OCI-LY3 (cell line): ENCODE data around the gene TRIP11.

ENCODE experiments used
- H2AFZ ChIP-seq: fragments of 200-600, 300-600 bp; shearing (Covaris generic); 2 replicates; pipeline ENCODE4 v1.6.0; 2014; ENCODE audit warnings: antibody characterized with exemption, low read depth, low read length
- H3K27ac ChIP-seq: fragments of 200-600, 300-600 bp; sonication (generic); 2 replicates; pipeline ENCODE4 v1.5.1; 2014; ENCODE audit warnings: mild to moderate bottlenecking, low read length, moderate library complexity, mixed read lengths
- H3K27me3 ChIP-seq: fragments of 200-600, 300-600 bp; sonication (generic); 2 replicates; pipeline ENCODE4 v1.6.1; 2014; ENCODE audit warnings: low read depth, low read length, mixed read lengths
- H3K36me3 ChIP-seq: fragments of 200-600, 300-600 bp; sonication (generic); replicated peaks from 2 replicates; pipeline ENCODE3; 2014; ENCODE audit warnings: low read depth, low read length, mixed read lengths
- H3K4me1 ChIP-seq: fragments of 300-600, 200-600 bp; sonication (generic); 2 replicates; pipeline ENCODE4 v1.6.1; 2014; ENCODE audit warnings: low read length, mixed read lengths
- H3K4me2 ChIP-seq: fragments of 200-600, 300-600 bp; sonication (generic); 2 replicates; pipeline ENCODE4 v1.6.1; 2014; ENCODE audit warnings: low read length, mixed read lengths
- H3K4me3 ChIP-seq: fragments of 300-600, 200-600 bp; sonication (generic); 2 replicates; pipeline ENCODE4 v1.5.1; 2014; ENCODE audit warnings: antibody characterized with exemption, mild to moderate bottlenecking, low read length, moderate library complexity
- H3K79me2 ChIP-seq: fragments of 300-600, 200-600 bp; shearing (Covaris generic); 2 replicates; pipeline ENCODE4 v1.6.1; 2014; ENCODE audit warnings: mild to moderate bottlenecking, low read length, mixed read lengths
- H3K9ac ChIP-seq: fragments of 300-600, 200-600 bp; shearing (Covaris generic); 2 replicates; pipeline ENCODE4 v1.6.0; 2014; ENCODE audit warnings: mild to moderate bottlenecking, low read length, moderate library complexity
- H3K9me3 ChIP-seq: fragments of 200-600, 300-600 bp; shearing (Covaris generic); 2 replicates; pipeline ENCODE4 v1.6.1; 2014; ENCODE audit warnings: low read length, mixed read lengths; ENCODE audit not compliant: insufficient read depth
- H4K20me1 ChIP-seq: fragments of 200-600, 300-600 bp; sonication (generic); 2 replicates; pipeline ENCODE4 v1.6.1; 2016; ENCODE audit warnings: low read length, mixed read lengths; ENCODE audit not compliant: insufficient read depth
- CTCF ChIP-seq: fragments of 200-600, 300-600 bp; sonication (generic); IDR thresholded peaks from 2 replicates; pipeline ENCODE4 v1.5.1; 2014; ENCODE audit warnings: antibody characterized with exemption, low read length, low read depth
- EZH2phosphoT487 ChIP-seq: fragments of 200-600 bp; shearing (Covaris generic); IDR thresholded peaks from 2 replicates; pipeline ENCODE4 v1.6.1; 2018; ENCODE audit warnings: antibody characterized with exemption, mixed run types, low read depth

The TRIP11 gene

GRCh38 chr14:91956616-91957015 lies 83.2 kb downstream of the TRIP11 start:
- no peak overlapping the region for H3K27ac ChIP-seq
- no peak overlapping the region for H2AFZ ChIP-seq
- H3K4me3 ChIP-seq, result no peak overlapping the region
- H3K79me2 ChIP-seq, result no peaks in the 10 kb centered on the region
- H3K4me2 ChIP-seq, result no peak overlapping the region
- H3K9ac ChIP-seq, result no peak overlapping the region
- H4K20me1 ChIP-seq, result no peaks in the 10 kb centered on the region
- no peaks in the 10 kb centered on the region for H3K9me3 ChIP-seq
- no peaks in the 10 kb centered on the region for H3K27me3 ChIP-seq
- TF ChIP-seq CTCF (no peak), EZH2phosphoT487 (no peak)
- H3K36me3 ChIP-seq, result no peaks in the 10 kb centered on the region
- no peaks in the 10 kb centered on the region for H3K4me1 ChIP-seq

GRCh38 chr14:91955168-91955567 lies 84.7 kb downstream of the TRIP11 start:
- Histone ChIP-seq H4K20me1 (no peaks in the 10 kb centered on the region), H3K4me1 (no peaks in the 10 kb centered on the region), H3K79me2 (no peaks in the 10 kb centered on the region), H3K4me2 (no peak overlapping the region), H3K9ac (no peak overlapping the region), H3K27me3 (no peaks in the 10 kb centered on the region), H2AFZ (no peak overlapping the region), H3K4me3 (no peak overlapping the region), H3K9me3 (no peaks in the 10 kb centered on the region), H3K27ac (no peak overlapping the region), H3K36me3 (no peaks in the 10 kb centered on the region)
- TF ChIP-seq EZH2phosphoT487 (no peak), CTCF (no peak)

GRCh38 chr14:91953170-91953985 lies 86.5 kb downstream of the TRIP11 start:
- Histone ChIP-seq H3K79me2 (no peaks in the 10 kb centered on the region), H3K4me1 (no peaks in the 10 kb centered on the region), H3K27ac (no peak overlapping the region), H3K9me3 (no peaks in the 10 kb centered on the region), H3K9ac (no peak overlapping the region), H3K4me3 (no peak overlapping the region), H3K27me3 (no peaks in the 10 kb centered on the region), H2AFZ (no peak overlapping the region), H4K20me1 (no peaks in the 10 kb centered on the region), H3K36me3 (no peaks in the 10 kb centered on the region), H3K4me2 (no peak overlapping the region)
- TF ChIP-seq CTCF (no peak), EZH2phosphoT487 (no peak)

GRCh38 chr14:91947475-91948184 lies 92.2 kb downstream of the TRIP11 start, which contains the start of gene FBLN5:
FBLN5 (minus strand) TSS chr14:91947694; CDS start chr14:91947229, 465 bp downstream.
- H2AFZ ChIP-seq, result no peak within 1 kb of the TSS
- H3K27ac ChIP-seq, result no peak within 1 kb of the TSS
- no peak within 1 kb of the TSS for H3K4me3 ChIP-seq
- H3K79me2 ChIP-seq, result no peaks in the 10 kb centered on the region
- no peak within 1 kb of the TSS for H3K4me2 ChIP-seq
- H3K36me3 ChIP-seq, result no peaks in the 10 kb centered on the region
- no peak within 1 kb of the TSS for H3K9ac ChIP-seq
- no peaks in the 10 kb centered on the region for H3K9me3 ChIP-seq
- H4K20me1 ChIP-seq, result no peaks in the 10 kb centered on the region
- no peak for TF ChIP-seq CTCF
- no peaks in the 10 kb centered on the region for H3K27me3 ChIP-seq
- H3K4me1 ChIP-seq, result no peaks in the 10 kb centered on the region
